NCI-H1436 (cell line): ENCODE measurements around the gene SCRG1.
A peak's percentile ranks its signal among the peaks of the same experiment; 100 is the strongest.

ENCODE experiments used
- DNase-seq: peaks from one replicate; lab custom pipeline; 2025; lab: John Stamatoyannopoulos, UW

The SCRG1 gene

DNA sequence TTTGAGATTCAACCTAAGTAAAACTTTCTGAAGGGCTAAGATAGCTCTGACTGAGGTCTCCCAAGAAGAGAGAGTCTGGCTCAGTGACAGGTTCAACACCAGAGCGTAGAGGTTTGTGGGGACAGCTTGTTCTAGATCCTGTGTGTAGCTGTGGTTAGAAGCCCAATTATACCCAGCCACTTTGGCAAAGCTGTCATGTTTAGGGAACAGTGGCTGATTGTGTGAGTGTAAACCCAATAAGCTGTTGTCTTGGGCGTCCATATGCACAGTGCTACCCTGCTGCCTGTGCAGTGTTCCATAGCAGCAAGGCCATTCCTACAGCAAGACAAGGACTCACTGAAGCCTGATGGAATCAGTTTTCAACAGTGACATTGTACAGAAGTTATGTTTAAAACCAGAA, 11.2 kb upstream of the SCRG1 start:
- no peak for DNase-seq

DNA sequence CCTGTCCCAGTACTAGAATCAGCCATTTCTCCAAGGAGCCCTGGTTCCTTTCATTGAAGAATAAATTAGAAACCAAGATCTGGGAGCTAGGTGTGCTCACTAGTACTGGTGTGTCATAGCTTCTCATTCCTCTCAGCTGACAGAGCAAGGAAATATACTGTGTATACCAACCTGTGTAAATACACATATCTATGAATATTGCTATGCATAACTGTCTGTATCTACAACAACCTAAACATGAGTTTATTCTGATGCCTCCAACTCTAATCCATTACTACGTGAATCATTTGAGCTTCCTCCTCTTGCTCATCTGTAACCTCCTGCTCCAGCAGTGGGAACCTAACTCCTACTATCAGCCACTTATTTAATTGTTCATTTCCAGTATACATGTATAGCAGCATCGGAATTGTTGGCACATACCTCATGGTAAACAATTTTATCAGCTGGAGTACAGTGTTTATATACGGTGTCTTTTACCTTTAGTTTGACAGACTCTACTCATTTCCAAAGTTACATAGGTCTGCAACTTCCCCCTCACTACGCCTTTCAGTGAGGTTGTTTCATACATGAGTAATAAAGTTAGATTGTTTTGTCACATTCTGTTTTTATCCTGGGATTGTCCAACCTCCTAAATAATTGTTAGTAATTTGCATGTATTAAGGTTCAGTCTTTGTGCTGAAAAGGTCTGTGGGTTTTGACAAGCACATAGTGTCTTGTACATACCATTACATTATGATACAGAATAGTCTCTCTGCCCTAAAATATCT, 7.1 kb upstream of the SCRG1 start:
- no peak for DNase-seq

DNA sequence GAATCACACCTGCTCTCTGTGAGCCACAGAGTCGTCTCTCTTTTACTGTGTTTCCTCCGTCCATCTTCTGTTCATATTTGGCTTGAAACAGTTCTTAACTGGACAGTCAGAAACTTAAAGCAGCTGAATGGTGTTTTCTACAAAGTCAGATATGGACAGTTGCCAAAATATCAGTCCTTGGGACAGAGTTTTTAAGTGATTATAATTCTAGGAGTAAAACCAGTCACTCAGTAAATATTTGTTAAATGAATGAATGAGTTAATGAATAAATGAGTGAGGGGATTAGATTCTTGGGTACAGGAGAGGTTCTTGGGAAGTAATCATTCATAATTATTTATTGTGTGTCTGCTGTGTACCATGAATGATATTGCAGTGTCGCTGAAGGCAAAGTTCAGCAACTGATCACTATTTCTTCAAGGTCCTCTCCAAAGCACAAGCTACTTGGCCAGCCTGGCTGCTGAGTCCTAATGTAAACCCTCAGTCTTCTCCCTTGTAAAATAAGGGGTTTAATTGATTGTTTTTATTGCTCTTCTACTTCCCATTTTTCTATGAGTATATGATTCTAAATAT, 5.5 kb upstream of the SCRG1 start:
- DNase-seq = no peak

DNA sequence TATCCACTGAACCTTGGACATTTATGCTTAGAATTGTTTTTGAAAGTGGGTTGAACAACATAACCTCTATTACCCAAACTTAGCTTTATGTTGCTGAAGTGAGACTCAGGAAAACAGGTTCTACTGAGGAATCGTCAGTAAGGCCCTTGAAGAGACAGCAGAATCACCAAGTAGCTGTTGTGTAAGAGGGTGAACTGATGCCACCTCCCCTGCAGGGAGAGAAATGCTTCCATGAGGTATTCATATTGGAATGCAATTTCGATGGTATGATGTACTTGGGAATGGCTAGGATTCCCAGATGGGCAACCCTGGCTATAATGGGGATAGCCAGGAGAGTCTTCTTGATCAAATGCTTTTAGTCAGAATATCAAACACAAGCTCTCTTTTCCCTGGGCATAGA, 4.1 kb upstream of the SCRG1 start:
- no peak for DNase-seq

DNA sequence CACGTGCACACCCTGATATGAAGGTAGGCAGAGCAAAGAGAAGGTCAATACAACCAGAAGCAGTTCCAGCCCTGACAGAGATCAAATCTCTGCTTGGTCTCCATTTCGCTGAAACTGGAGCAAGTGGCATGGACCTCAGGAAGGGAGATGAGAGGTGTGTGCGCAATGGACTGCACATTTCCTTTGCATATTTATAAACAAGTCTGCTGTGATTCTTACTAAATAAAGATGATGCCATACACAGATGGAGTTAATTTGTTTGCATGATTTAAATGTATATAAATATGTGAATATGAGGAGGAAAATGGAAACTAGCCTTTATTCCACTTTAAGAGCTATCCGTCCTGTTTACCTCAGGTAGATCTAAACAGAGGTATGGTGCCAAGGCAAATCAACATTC, 2.1 kb upstream of the SCRG1 start:
- no peak for DNase-seq

DNA sequence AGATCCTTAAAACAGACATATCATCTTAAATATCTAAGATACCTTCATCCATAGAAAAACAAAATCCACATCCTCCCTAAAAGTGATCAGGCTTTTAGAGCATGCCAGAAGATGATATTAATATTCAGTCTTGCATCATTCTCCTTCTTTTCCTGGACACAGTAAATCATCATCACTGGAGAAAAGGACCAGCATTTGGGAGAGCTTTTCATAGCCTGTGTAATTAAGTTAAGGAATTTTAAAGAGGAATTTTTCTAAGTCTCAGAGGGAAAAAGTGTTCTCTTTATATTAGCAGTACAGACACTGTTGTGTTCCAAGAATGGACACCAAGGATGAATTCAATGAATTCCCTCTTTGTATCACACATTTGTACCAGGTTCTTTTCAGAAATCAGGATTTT, 696 bp downstream of the SCRG1 start:
- DNase-seq = no peak

DNA sequence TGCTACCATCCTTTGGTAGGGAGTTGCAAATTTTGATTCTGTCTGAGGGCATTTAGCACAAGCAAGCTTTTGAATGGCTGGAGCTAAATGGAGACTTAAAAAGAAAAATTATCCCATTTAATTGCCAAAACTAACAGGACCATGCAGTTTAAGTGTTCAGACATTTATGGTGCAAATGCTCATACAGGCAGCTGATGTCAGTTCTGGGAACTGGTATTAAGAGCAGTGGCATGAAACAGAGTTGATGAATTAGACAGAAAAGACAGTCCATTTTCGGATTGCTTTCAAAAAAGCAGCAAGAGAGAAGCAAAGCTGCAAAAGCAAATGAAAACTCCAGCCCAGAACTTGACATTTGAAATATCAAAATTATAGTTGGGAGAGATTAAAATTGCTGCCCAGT, 1.3 kb downstream of the SCRG1 start:
- DNase-seq = no peak

DNA sequence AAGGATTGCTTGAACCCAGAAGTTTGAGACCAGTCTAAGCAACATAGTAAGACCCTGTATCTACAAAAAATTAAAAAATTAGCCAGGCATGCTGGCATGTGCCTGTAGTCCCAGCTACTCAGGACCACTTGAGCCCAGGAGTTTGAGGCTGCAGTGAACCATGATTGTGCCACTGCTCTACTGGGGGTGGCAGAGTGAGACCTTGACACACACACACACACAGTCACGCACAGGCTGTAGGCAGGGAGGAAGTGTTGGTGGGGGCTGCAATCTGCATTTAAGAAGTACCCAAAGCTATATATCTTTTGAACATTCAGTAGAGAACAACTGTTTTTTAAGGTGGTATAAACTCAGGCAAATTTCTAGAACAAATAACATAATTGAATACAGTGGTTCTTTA, 7.2 kb downstream of the SCRG1 start:
- no peak for DNase-seq

DNA sequence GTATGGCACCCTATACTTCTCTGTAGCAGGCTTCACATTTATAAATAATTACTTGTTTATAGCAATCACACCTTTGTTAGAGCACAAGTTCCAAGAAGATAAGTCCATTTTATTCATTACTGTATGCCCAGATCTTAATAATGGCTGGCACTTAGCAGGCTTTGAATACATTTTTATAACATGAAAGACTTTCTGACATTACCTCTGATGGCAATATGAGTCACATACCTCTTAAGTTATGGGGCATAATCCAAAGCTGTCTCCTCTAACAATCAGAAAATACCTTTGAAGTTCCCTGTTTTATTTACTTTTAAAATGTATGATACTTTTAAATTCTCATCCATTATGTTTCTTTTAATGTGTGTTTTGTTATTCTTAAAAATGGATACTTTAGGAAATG, 12.2 kb downstream of the SCRG1 start:
- DNase-seq = no peak

DNA sequence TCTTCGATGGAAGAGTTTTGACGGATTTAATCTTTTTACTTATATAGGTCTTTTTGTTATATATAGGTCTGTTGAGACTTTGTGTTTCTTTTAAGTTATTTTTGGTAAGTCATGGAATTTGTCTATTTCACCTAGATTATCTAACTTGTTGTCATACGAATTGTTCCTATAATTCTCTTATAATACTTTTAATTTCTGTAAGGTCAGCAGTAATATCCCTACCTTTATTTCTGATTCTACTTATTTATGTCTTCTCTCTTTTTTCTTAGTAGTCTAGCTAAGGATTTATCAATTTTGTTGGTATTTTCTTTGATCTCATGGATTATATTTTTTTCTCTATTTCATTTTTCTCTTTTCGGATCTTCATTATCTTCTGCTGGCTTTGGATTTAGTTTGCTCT, 16.6 kb downstream of the SCRG1 start:
- DNase-seq = no peak

DNA sequence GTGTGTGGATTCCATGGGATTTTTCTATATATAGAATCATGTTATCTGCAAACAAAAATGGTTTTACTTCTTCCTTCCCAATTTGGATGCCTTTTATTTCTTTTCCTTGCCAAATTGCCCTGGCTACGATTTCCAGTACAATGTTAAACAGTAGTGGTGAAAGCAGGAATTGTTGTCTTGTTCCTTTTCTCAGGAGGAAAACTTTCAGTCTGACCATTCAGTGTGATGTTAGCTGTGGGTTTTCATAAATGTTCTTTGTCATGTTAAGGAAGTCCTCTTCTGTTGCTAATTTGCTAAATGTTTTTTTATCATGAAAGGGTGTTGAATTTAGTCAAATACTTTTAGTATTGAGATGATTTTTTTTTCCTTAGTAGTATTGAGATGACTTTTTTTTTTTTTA, 17.3 kb downstream of the SCRG1 start:
- no peak for DNase-seq

DNA sequence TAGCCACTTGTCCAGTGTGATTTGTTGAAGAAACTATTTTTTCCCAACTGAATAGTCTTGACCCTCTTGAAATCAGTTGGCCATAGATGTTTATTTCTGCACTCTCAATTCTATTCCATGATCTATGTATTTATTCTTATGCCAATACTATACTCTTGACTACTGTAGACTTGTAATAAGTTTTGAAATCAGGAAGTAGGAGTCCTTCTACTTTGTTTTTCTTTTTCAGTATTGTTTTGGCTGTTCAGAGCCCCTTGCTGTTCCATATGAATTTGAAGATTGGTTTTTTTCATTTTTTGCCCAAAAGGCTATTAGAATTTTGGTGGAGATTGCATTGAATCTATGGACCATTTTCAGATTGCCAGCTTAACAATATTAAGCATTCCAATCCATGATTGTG, 17.9 kb downstream of the SCRG1 start:
- DNase-seq = no peak

DNA sequence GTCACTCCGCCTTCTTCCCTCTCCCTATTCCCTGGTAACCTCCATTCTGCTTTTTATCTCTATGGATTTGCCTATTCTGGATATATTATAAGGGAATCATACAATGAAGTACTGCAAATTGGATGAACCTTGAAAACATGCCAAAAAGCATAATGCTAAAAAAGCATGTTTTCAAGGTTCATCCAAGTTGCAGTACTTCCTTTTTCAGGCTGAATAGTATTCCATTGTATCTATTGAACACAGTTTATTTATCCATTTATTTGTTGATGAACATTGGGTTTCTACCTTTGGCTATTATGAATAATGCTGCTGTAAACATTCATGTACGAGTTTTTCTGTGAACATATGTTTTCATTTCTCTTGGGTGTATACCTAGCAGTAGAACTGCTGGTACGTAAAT, 19.0 kb downstream of the SCRG1 start:
- no peak for DNase-seq

DNA sequence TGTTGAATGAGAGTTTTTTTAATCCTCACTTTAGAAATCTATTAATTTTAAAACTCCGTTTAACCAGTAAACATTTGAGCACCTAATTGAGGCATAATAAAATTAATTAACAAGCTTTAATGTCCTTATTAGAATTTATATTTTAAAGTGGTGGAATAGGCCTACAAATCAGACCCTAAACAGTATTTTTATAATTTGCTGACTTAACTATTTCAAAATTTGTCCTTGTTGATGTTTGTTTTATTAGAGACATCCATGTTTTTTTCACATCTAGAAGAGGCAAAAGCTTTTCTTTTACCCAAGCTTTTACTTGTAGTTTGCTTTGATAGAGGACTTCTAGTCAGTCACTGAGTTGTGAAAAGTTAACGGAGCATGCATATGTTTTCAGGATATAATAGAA, 24.3 kb downstream of the SCRG1 start:
- DNase-seq = no peak

DNA sequence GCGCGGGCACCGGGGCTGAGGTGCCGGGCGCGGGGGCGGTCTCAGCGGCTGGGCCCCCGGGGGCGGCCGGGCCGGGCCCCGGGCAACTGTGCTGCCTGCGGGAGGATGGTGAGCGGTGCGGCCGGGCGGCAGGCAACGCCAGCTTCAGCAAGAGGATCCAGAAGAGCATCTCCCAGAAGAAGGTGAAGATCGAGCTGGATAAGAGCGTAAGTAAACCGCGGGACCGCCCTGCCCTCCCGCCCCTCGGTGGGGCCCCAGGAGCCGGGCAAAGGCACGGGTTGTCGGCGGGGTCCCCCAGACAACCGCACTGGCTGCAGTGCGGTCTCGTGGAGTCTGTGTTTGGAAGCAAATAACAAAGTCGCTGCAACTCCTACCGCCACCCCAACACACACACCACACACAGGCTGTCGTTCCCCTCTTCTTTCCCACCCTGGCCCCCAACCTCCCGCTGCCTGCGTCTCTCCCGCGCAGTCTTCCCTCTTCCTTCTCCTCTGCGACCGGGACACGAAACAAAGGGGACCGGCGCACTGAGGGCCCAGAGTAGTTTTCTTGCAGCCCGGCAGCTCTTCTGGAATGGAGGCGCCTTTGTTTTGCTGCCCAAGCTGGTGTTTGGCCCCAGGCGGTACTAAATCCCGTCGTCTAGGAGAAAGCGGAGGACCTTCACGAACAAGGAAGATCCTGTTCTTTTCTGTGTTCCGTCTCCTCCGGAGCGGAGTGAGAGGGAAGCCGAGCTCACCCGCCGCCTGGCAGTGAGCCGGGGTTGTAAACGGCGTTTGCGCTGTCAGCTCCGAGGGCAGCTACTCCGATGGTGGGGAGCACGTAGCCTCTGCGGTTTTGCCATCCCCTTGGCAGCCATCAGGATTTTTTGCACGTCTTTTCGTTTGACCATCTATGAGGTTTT, 27.4 kb downstream of the SCRG1 start:
- no peak for DNase-seq

DNA sequence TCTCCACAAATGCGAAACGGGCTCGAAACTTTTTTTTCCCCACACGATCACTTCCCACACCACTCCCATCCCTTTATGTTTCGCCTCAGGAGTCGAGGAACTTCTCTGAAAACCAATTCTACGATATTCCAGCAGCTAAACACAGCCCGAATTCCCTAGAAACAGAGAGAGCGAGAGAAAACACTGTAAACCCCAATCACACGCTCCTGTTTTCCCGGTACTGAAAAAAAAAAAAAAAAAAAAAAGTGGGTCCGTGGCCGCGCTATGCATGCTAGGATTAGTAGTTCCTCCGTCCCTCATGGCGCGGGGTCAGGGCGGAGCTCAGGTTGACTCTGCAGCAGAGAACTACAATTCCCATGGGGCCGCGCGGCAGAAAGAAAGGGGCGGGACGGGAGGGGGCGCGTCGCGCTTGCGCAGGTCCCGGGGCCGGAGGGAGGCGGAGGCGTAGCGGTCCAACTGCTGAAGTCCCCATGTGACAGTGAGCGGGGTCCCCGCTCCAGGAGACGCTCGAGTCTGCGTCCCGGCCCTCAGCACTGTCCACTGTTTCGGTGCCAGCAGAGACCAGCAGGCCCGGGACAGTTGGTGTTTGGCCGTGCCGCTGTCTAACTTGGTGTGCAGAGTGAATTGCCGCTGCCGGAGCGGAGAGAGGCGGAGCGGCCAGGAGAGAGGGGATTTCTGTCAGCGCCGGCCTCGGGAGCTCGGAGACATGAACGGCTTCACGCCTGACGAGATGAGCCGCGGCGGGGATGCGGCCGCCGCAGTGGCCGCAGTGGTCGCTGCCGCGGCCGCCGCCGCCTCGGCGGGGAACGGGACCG, 28.2 kb downstream of the SCRG1 start, which contains the start of gene SAP30:
Gene SAP30 (plus strand): TSS at position 478 of the 815 bp plus-strand sequence. CDS start 229 bp downstream, at position 707.
- DNase-seq = peak; percentile 98

DNA sequence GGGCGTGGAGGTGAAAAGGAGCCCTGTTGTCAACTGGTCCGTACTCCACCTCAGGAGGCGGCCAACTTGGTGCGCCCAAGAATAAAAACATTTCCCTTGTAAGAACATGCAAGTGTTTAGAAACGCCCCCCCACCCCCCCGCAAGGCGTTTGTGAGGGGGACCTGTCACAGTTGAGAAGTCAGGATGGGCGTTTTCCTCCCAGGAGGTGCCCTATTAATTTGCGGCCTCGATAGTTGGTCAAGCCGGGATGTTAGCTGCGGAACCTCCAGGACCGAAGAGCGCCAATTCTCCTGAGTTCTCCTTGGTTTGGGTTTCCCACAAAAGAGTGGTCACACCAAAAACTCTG, 28.8 kb downstream of the SCRG1 start:
- DNase-seq = no peak

DNA sequence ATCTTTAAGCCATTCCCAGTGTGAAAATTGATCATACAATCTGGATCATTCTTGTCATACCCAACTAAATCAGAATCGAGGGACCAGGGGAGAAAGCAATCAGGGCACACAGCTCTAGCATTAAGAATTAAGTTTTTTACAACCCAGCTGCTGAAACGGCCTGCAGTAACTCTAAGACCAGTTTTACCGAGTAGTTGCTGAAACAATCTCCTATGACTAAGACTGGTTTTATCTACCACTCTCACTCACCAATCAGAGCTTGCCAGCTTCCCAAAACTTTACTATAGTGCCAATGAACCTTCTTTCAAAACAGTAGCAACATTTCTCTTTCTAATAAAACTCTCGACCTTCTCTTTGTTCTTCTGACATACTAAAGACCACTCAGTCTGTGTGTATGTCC, 31.0 kb downstream of the SCRG1 start:
- DNase-seq = no peak

DNA sequence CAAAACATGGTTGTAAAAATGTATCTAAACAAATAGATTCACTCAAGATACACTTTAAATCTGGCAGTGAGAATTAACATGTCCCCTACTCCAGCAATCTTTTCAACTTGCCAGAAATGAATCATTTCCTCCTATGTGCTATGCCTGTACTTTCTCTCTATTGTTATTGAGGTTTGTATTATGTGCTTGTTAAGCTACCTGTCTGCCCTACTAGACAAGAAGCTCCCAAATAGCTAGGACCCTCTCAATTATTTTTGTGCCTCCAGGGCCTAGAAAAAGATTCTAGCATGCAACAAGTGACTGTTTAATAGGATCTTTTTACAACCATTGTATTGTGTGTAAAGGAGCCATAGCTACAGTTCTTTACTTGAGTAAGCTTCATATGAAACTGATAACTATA, 31.6 kb downstream of the SCRG1 start:
- no peak for DNase-seq

DNA sequence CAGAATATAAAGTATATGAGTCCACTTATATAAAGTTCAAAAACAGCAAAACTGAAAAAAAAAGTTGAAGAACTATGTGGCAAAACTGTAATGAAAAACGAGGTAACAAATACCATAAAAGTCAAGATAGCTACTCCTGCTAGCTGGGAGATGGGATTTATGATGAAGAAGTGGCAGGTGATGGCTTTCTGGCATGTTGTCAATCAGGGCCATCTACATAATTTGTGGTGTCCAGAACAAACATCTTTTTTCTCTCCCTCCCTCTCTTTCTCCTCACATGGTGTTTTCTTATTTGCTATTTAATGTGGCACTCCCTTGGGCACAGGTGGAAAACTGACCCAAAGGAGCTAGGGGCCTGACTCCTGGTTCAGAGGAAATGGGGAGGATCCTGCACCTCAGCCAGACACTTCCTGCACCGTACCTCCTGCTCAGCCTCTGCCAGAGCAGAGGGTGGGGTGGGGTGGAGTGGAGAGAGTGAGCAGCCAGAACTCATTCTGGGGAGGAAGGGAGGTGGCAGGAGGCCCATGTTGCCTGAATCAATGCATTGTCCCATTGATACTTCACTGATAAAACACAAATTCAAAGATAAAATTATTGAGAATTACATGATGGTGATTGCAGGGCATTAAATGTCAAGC, 33.4 kb downstream of the SCRG1 start:
- no peak for DNase-seq

DNA sequence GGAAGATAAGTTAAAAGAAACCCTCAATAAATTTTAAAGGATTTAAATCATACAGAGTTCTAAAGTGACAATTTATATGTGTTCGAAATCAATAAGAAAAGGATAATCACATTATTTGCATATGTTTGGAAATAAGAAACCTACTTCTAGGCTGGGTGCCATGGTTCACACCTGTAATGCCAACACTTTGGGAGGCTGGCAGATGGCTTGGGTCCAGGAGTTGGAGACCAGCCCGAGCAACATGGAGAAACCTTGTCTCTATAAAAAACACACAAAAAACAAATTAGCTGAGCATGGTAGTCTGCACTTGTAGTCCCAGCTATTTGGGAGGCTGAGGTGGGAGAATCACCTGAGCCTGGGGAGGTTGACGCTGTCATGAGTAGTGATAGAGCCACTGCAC, 36.2 kb downstream of the SCRG1 start:
- DNase-seq = no peak
